Measurements from ENCODE around the gene CDK19.
A peak's percentile ranks its signal among the peaks of the same experiment; 100 is the strongest.

The CDK19 gene

DNA sequence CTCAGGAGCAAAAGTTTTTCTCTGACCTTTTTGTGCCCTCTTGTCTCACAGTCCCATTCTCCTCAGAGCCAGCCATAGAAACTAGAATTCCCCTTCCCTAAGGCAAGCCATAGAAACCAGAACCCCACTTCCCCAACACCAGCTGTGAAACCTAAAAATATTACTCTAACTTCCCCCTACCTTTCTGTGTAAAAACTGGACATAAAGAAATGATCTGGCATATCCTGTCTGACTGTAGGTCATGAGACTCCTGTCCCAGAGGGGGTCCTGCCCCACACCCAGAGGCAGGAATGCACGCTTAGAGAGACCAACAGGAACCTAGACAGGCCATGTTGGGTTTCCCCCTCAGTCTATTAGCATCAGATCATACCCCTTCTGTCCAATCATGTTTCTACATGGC lies 198.2 kb downstream of the CDK19 start:
- peak; percentile 26 for DNase-seq (ENCODE audit: extremely low spot score)
- TF ChIP-seq, protein P1, sequence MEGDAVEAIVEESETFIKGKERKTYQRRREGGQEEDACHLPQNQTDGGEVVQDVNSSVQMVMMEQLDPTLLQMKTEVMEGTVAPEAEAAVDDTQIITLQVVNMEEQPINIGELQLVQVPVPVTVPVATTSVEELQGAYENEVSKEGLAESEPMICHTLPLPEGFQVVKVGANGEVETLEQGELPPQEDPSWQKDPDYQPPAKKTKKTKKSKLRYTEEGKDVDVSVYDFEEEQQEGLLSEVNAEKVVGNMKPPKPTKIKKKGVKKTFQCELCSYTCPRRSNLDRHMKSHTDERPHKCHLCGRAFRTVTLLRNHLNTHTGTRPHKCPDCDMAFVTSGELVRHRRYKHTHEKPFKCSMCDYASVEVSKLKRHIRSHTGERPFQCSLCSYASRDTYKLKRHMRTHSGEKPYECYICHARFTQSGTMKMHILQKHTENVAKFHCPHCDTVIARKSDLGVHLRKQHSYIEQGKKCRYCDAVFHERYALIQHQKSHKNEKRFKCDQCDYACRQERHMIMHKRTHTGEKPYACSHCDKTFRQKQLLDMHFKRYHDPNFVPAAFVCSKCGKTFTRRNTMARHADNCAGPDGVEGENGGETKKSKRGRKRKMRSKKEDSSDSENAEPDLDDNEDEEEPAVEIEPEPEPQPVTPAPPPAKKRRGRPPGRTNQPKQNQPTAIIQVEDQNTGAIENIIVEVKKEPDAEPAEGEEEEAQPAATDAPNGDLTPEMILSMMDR (IDR thresholded peaks at IDR 0.05; ENCODE audit: control extremely low read depth, extremely low read depth, low read depth, missing control alignments): no peak
- CTCF ChIA-PET: interaction anchor here (1.2 to 1.4 kb wide), 2 partner anchors 65 to 89 kb away, joined by 3 to 7 read pairs; no protein-coding TSS in a partner anchor

DNA sequence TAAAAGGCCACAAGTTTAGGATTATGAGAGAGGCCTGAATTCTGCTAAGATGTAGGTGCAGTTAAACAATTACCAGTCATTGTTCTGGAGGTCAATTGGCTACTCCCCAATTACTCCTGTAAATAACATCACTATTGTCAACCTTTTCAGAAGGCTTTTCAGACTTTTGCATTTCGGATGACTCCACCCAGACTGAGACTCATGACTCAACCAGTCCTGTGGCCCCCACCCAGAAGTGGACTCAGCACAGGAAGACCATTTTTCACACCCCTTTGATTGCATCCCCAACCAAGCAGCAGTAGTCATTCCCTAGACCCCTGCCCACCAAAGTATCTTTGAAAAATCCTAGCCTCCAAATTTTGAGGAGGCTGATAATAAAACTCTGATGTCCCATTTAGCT lies 199.5 kb downstream of the CDK19 start:
- no peak for DNase-seq (ENCODE audit: extremely low spot score)
- POLR2A ChIA-PET: no interaction called here
- TF ChIP-seq, protein P1 (IDR thresholded peaks at IDR 0.05; ENCODE audit: control extremely low read depth, extremely low read depth, low read depth, missing control alignments): no peak
- CTCF ChIA-PET: interaction anchor here (1.0 kb wide), 1 partner anchor 14 kb away, joined by 3 read pairs; no protein-coding TSS in a partner anchor

More for the DNA sequence above, 198.2 kb downstream of the CDK19 start:
- POLR2A ChIA-PET: no interaction called here

- TF ChIP-seq, protein P1 (IDR thresholded peaks at IDR 0.05; ENCODE audit: control extremely low read depth, extremely low read depth, low read depth, missing control alignments): no peak
- ChIA-PET CTCF (interaction anchor here (1.1 to 1.4 kb wide), 3 partner anchors 10 to 24 kb away, joined by 3 to 7 read pairs (median 4); no protein-coding TSS in a partner anchor), POLR2A (no interaction called here)
- DNase-seq (ENCODE audit: extremely low spot score): no peak
Observed at GRCh38 chr6:110614586-110614985, 200.7 kb downstream of the CDK19 start.

DNA sequence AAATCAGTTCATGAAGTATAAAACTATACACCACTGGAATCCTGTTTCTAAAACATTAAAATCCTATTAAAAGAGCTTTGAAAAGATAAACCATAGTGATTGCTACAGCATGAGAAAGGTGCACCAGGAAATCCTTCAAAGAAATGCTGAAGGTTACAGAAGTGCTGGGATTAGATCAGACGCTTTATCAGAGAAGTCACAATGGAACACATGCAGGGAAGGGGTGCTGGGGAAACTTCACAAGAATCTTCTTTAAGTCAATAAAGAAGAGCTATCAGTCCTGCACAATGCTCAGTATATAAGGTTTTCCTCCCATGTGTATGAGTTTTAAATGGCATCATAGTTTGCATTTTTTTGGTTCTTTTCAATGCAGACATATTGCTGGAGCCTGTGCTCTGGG lies 201.2 kb downstream of the CDK19 start:
- CTCF ChIA-PET: interaction anchor here (1.1 to 1.4 kb wide), 3 partner anchors 10 to 24 kb away, joined by 3 to 7 read pairs (median 4); no protein-coding TSS in a partner anchor
- DNase-seq (ENCODE audit: extremely low spot score): no peak
- POLR2A ChIA-PET: no interaction called here

DNA sequence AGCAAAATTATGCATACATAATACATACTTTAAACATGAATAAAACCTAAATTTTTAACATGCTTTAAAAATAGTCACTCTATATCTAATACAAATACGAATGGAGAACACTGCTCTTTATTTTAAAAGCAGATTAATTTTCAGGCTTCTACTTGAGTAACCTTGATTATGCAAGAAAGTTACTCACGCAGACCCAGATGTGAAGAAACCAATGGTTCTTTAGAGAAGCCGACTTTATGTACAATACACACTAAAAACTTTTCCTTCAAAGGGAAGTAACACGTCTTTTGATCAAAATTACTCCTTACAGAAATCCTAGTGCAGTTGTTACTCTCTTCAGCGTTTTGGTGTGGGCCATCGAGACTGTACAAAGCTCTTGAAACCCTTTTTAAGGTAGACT lies 201.9 kb downstream of the CDK19 start:
- ChIA-PET CTCF (interaction anchor here (1.4 kb wide), 2 partner anchors 10 to 23 kb away, joined by 4 to 6 read pairs; no protein-coding TSS in a partner anchor), POLR2A (interaction anchor here (0.5 kb wide), 1 partner anchor 239 kb away, joined by 9 read pairs; no protein-coding TSS in a partner anchor)
- TF ChIP-seq, protein P1 (IDR thresholded peaks at IDR 0.05; ENCODE audit: control extremely low read depth, extremely low read depth, low read depth, missing control alignments): no peak
- no peak for DNase-seq (ENCODE audit: extremely low spot score)

More for the DNA sequence above, 201.2 kb downstream of the CDK19 start:
- TF ChIP-seq, protein P1 (IDR thresholded peaks at IDR 0.05; ENCODE audit: control extremely low read depth, extremely low read depth, low read depth, missing control alignments): no peak

GRCh38 chr6:110612298-110612697 lies 203.0 kb downstream of the CDK19 start:
- no peak for DNase-seq (ENCODE audit: extremely low spot score)
- CTCF ChIA-PET: interaction anchor here (1.4 kb wide), 1 partner anchor 11 kb away, joined by 6 read pairs; no protein-coding TSS in a partner anchor
- POLR2A ChIA-PET: no interaction called here
- TF ChIP-seq, protein P1 (IDR thresholded peaks at IDR 0.05; ENCODE audit: control extremely low read depth, extremely low read depth, low read depth, missing control alignments): no peak
